ENCODE data around the gene KCND2.

Gene KCND2

DNA sequence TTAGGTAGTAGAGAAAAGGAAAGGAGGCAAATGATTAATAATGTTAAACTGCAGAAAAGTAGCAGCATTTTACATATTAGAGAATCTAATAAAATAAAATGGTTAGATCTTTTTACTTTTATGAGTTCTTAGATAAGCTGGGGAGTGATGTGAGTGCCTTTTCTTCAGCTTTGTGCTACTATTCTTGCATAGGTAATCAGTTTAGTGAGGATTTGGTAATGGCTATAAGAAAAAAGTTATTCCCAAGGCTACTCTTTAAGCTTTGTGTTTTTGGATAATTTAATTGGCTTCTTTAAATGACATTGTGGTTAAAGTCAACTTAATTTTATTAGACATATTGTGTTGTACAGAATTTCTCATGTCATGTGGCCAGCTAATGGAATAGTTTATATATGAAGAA, 3.7 kb downstream of the KCND2 start:
- TF ChIP-seq, protein P1, sequence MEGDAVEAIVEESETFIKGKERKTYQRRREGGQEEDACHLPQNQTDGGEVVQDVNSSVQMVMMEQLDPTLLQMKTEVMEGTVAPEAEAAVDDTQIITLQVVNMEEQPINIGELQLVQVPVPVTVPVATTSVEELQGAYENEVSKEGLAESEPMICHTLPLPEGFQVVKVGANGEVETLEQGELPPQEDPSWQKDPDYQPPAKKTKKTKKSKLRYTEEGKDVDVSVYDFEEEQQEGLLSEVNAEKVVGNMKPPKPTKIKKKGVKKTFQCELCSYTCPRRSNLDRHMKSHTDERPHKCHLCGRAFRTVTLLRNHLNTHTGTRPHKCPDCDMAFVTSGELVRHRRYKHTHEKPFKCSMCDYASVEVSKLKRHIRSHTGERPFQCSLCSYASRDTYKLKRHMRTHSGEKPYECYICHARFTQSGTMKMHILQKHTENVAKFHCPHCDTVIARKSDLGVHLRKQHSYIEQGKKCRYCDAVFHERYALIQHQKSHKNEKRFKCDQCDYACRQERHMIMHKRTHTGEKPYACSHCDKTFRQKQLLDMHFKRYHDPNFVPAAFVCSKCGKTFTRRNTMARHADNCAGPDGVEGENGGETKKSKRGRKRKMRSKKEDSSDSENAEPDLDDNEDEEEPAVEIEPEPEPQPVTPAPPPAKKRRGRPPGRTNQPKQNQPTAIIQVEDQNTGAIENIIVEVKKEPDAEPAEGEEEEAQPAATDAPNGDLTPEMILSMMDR (IDR thresholded peaks at IDR 0.05): no peak

DNA sequence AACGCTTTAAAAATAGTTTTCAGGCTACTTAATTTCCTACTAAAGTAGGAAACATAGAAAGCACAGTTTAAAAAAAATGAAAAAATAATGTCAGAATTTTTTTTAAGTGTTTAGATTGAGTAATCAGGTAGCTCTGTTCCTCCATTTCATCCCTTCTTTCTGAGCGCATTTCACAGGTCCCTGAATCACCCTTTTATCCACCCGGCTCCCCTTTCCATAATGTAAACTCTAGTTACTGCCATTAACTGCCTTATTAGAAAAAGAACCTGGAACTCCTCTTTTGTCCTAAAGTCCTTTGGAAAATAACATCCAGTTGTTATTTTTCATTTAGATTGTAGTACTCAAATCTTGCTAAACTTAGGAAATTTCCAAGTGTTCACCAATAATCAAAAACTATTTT, 5.8 kb downstream of the KCND2 start:
- TF ChIP-seq, protein P1 (IDR thresholded peaks at IDR 0.05): no peak

DNA sequence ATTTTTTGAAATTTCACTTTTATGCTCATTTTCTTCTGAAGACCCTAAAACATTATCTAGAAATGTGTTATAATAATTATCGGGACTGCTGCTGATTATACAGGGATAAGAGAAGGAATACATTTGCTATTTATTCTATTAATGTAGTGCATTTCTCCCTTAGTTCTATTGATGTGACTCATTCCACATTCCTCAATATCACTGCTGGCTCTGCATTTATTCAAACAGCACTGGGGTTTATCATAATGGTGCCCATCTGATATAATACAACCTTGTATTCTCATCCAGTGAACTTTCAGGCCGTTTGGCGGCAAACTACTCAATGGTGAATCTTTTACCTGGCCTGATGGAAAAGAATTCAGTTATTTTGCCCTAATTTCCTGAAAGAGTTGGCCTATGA, 7.8 kb downstream of the KCND2 start:
- TF ChIP-seq, protein P1 (IDR thresholded peaks at IDR 0.05): no peak

DNA sequence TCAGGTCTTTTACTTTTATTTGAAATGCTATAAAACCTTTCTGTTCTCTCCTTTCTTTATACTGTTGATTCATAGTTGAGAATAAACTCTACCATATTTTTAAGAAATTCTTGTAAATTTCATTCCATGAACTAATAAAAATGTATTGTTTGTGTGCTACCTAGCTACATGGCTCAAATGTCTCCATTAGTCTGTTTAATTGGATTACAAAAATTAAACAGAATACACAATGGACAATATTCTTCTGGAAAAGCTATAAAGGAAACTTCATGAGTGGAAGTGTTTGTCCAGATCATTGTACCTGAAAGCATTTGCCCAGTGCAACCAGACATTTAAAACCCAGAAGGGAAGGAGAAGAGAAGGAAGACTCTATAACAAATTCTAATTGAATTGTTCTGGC, 20.1 kb downstream of the KCND2 start:
- TF ChIP-seq, protein P1 (IDR thresholded peaks at IDR 0.05): no peak

DNA sequence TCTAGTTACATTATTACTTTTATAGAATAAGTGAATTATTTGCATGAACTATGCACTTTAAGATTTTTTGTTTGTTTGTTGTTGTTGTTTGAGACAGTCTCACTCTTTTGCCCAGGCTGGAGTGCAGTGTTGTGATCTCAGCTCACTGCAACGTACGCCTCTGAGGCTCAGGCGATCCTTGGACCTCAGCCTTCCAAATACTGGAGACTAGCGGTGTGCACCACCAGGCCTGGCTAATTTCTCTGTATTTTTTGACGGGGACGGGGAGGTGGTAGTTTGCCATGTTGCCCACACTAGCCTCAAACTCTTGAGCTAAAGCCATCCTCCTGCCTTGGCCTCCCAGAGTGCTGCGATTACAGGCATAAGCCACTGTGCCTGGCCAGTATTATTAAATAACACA, 29.2 kb downstream of the KCND2 start:
- TF ChIP-seq, protein P1 (IDR thresholded peaks at IDR 0.05): no peak

DNA sequence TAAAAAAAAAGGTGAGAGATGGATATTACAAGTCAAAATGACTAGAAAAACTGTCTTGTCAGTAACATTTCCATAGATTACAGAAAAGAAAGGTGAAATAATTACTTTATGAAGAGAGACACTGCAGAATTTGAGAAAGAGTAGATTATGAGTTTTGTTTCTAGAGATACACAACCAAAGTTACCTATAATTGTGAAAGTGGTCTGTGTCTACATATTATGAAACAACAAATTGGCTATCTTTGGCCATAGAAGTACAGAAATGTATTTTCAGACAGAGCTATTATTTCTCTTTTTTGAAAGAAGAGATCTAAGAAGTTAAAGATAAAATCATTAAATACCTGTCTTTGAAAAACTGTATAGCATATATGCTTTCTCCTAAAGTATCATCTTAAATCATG, 30.1 kb downstream of the KCND2 start:
- TF ChIP-seq, protein P1 (IDR thresholded peaks at IDR 0.05): no peak

DNA sequence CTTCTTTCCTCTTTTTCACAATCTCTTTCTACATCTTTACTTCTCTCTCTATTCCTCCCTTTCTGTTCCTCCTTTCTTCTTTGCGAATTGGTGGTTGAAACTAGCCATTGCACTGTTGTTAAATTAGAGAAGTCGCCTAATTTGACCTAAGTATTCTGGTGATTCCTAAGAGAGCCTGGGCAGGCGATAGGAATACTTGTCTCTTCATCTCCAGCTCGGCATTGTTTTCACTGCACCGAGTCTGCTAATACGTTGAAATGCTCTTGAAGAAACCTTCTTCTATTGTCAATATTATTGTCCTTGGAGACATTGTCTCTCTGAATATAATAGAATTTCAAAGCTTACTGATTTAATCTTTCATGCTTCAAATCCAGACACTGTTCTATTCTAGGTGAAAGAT, 31.7 kb downstream of the KCND2 start:
- TF ChIP-seq, protein P1 (IDR thresholded peaks at IDR 0.05): no peak

DNA sequence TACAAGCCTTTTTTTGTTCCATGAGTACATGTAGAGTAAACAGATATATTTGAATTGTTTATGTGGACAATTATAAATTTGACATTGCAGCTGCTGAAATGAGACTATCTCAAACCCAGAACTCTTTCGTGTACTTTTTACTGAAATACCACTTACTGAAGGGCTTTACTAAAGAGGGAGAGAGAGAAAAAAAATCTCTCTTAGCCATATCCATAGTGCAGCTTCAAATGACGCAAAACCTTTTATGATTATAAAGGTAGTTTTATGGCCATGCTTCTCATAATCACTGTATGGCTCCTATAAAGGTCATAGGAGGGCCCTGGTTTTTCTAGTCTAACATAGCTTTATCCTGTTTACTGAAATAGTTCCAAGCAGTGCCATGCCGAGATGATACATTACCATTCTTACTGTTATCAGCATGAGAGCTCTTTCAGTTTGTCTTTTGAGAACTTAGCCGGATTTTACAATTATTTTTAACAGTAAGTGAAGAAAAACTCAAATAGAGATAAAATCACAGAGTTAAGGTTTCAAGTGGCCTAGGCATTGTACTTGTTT, 35.1 kb downstream of the KCND2 start:
- TF ChIP-seq, protein P1 (IDR thresholded peaks at IDR 0.05): no peak
